Panc1 (cell line): ENCODE measurements around the gene GCK. TPM values are rescaled to one million over a fixed set of nuclear protein-coding genes. Genes with fewer than 3 reads are reported as not detected.

Experiments
- ATAC-seq: fragments of 200-7000 bp; cut with Tn5 transposase; 2 replicates; pipeline ENCODE4 v1.9.1; 2020; ENCODE audit warnings: mild to moderate bottlenecking, moderate library complexity
- BruUV-seq: library from RNA; stranded (reverse); fragments of 400-500 nt; replicated peaks from 2 replicates; lab custom pipeline; 2021; lab: Mats Ljungman, UMichigan
- CTCF ChIA-PET: fragments of 300-600 bp; sonication (Branson Sonifier 250); formaldehyde crosslinking; loops from one replicate; lab custom pipeline; 2022; ENCODE audit warnings: antibody characterized with exemption; lab: Charles Lee
- POLR2A ChIA-PET: fragments of 300-600 bp; sonication (Branson Sonifier 250); formaldehyde crosslinking; loops from one replicate; lab custom pipeline; 2022; ENCODE audit warnings: antibody characterized with exemption; lab: Charles Lee
- DNase-seq: peaks from one replicate; pipeline ENCODE4 v3.0.0-alpha.2; 2010; ENCODE audit warnings: low read depth, low spot score
- H3K27ac ChIP-seq: 2 replicates; pipeline ENCODE4 v1.5.1; 2011; ENCODE audit warnings: mild to moderate bottlenecking, low read length, inconsistent platforms
- H3K27me3 ChIP-seq: fragments of 200-500 bp; sonication (Bioruptor generic); 2 replicates; pipeline ENCODE4 v1.6.0; 2014; ENCODE audit warnings: low read length, inconsistent platforms; ENCODE audit not compliant: control insufficient read depth, insufficient read depth
- H3K36me3 ChIP-seq: fragments of 200-500 bp; sonication (Bioruptor generic); 2 replicates; pipeline ENCODE4 v1.5.1; 2014; ENCODE audit warnings: inconsistent platforms, mild to moderate bottlenecking, low read length, moderate library complexity; ENCODE audit not compliant: control insufficient read depth, insufficient read depth
- H3K4me1 ChIP-seq: 2 replicates; pipeline ENCODE4 v1.5.1; 2011; ENCODE audit warnings: inconsistent platforms, mild to moderate bottlenecking, low read length, moderate library complexity; ENCODE audit not compliant: control insufficient read depth, insufficient read depth
- H3K4me3 ChIP-seq, 2 experiments: 2 replicates each; pipeline ENCODE4 v1.5.1; 2011 to 2012; ENCODE audit warnings: low read depth in 2 of 2, low read length in 2 of 2, mild to moderate bottlenecking in 2 of 2, inconsistent platforms in 1 of 2, moderate library complexity in 1 of 2
- H3K9me3 ChIP-seq: fragments of 200-500 bp; sonication (Bioruptor generic); 2 replicates; pipeline ENCODE4 v1.5.1; 2014; ENCODE audit warnings: low read depth, mild to moderate bottlenecking, inconsistent platforms, low read length, moderate library complexity; ENCODE audit not compliant: control insufficient read depth, insufficient read depth
- POLR2AphosphoS5 ChIP-seq: IDR thresholded peaks from 2 replicates; pipeline ENCODE4 v1.6.1; 2012; ENCODE audit warnings: mild to moderate bottlenecking, low read depth, low read length, moderate library complexity
- SIN3A ChIP-seq: IDR thresholded peaks from 2 replicates; pipeline ENCODE4 v1.6.1; 2012; ENCODE audit warnings: low read depth, mild to moderate bottlenecking, low read length, moderate library complexity, borderline replicate concordance; ENCODE audit not compliant: insufficient read depth
- TCF7L2 ChIP-seq: IDR thresholded peaks from 2 replicates; pipeline ENCODE4 v1.6.1; 2011; ENCODE audit warnings: mild to moderate bottlenecking, low read depth, low read length, inconsistent platforms
- in situ Hi-C: cut with HindIII; loops from 2 replicates; pipeline ENCODE4 v1.10.0; 2016; ENCODE audit warnings: low sequenced_read_pairs, low pct_unique_long_range_greater_than_20kb
- intact Hi-C: fragments of 100-400 bp; cut with micrococcal nuclease; formaldehyde crosslinking; loops from one replicate; pipeline ENCODE4 v1.10.0; 2022; ENCODE audit not compliant: unreplicated experiment
- total RNA-seq: library from RNA; stranded (reverse); gene quantifications from one replicate; pipeline ENCODE4 v1.2.1, GENCODE V29; 2021; ENCODE audit not compliant: unreplicated experiment
- TF ChIP-seq, protein P1 (sequence below): fragments of 450-650 bp; IDR thresholded peaks from 2 replicates; pipeline ENCODE4 v1.5.1; 2017; ENCODE audit warnings: mild to moderate bottlenecking
- TF ChIP-seq, protein P2 (sequence below), 2 experiments: IDR thresholded peaks; 2 replicates each; pipeline ENCODE4 v1.6.1; 2011 to 2012; ENCODE audit warnings: low read depth in 2 of 2, control low read depth in 1 of 2, low read length in 1 of 2, mild to moderate bottlenecking in 1 of 2, moderate library complexity in 1 of 2; ENCODE audit not compliant: insufficient read depth in 1 of 2

Gene GCK
- total RNA-seq, 1 experiment from 2014 or later: 0.36 TPM

DNA sequence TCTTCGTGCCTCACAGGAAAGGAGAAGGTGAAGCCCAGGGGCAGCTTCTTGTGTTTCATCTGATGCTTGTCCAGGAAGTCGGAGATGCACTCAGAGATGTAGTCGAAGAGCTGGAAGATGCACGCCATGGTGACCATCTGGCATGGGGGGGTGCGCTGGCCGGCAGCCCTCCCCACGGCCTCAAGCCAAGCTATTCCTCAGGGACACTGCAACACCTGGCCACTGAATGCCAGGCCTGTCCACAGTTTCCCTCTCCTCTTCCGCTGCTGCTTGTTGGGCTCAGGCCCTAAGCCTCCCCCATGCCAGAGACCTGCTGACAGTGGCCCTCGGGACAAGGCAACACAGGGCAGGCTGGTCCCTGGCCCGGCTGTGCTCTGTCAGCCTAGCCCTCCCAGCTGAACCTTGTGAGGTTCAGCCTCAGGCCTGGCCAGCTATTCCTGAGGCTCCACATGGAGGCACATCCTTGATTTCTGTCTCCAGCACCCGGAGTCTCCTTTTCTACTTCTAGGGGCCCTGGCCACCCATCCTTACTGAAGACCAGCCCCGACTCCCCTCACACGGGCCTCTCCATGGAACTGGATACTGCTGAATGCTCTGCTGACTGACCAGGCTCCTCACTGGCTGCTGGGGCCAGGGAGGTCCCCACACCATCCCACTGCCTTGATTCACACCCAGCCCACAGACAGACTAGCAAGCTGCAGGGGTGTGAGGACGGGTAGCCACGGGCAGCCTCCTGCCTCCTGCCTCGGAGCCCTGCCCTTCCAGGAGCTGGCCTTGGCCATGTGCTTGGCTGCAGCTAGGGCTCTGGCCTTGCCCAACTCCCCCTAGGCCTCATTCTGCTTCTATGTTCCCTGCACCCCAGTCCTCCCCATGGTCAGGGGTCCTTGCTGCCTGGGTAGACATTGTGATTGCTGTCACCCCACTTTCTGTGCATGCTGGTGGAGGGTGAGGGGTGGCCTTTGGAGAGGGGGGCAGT, 38.0 kb downstream of the GCK start:
- ChIA-PET POLR2A (no interaction called here), CTCF (no interaction called here)
- Histone ChIP-seq H3K4me3 (no peak overlapping the region), H3K27ac (no peak overlapping the region), H3K36me3 (no peaks in the 10 kb centered on the region), H3K4me1 (no peaks in the 10 kb centered on the region), H3K9me3 (no peaks in the 10 kb centered on the region), H3K27me3 (no peaks in the 10 kb centered on the region)
- intact Hi-C loops: no loop called here
- ATAC-seq (no peak), DNase-seq (no peak)
- in situ Hi-C loops: no loop called here
- TF ChIP-seq SIN3A (no peak), TCF7L2 (no peak)
- no TSS peak for BruUV-seq

DNA sequence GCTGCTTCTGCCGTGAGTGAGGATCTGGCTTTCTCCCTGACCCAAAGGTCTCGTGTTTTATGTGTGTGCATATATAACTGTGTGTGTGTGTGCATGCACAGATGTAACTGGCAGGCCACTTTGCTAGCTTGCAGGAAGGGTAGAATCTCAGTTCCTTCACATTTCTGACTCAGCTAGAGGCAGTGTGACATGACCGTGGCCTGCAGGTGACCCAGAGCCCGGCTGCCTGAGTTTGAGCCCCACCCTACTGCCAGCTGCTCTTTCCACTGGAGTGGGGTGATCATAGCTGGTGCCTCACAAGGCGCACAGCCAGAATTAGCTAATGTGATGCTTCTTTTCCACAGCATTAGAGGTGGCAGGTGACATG, 38.8 kb downstream of the GCK start:
- CTCF ChIA-PET: no interaction called here
- H3K9me3 ChIP-seq: no peaks in the 10 kb centered on the region
- intact Hi-C loops (no loop called here), in situ Hi-C loops (no loop called here)
- H3K4me3 ChIP-seq: no peak overlapping the region
- BruUV-seq: no TSS peak
- POLR2A ChIA-PET: no interaction called here
- no peak overlapping the region for H3K27ac ChIP-seq
- DNase-seq: no peak
- ATAC-seq: no peak
- no peaks in the 10 kb centered on the region for H3K27me3 ChIP-seq
- TF ChIP-seq, protein P1, sequence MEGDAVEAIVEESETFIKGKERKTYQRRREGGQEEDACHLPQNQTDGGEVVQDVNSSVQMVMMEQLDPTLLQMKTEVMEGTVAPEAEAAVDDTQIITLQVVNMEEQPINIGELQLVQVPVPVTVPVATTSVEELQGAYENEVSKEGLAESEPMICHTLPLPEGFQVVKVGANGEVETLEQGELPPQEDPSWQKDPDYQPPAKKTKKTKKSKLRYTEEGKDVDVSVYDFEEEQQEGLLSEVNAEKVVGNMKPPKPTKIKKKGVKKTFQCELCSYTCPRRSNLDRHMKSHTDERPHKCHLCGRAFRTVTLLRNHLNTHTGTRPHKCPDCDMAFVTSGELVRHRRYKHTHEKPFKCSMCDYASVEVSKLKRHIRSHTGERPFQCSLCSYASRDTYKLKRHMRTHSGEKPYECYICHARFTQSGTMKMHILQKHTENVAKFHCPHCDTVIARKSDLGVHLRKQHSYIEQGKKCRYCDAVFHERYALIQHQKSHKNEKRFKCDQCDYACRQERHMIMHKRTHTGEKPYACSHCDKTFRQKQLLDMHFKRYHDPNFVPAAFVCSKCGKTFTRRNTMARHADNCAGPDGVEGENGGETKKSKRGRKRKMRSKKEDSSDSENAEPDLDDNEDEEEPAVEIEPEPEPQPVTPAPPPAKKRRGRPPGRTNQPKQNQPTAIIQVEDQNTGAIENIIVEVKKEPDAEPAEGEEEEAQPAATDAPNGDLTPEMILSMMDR: no peak
- TF ChIP-seq, protein P2, sequence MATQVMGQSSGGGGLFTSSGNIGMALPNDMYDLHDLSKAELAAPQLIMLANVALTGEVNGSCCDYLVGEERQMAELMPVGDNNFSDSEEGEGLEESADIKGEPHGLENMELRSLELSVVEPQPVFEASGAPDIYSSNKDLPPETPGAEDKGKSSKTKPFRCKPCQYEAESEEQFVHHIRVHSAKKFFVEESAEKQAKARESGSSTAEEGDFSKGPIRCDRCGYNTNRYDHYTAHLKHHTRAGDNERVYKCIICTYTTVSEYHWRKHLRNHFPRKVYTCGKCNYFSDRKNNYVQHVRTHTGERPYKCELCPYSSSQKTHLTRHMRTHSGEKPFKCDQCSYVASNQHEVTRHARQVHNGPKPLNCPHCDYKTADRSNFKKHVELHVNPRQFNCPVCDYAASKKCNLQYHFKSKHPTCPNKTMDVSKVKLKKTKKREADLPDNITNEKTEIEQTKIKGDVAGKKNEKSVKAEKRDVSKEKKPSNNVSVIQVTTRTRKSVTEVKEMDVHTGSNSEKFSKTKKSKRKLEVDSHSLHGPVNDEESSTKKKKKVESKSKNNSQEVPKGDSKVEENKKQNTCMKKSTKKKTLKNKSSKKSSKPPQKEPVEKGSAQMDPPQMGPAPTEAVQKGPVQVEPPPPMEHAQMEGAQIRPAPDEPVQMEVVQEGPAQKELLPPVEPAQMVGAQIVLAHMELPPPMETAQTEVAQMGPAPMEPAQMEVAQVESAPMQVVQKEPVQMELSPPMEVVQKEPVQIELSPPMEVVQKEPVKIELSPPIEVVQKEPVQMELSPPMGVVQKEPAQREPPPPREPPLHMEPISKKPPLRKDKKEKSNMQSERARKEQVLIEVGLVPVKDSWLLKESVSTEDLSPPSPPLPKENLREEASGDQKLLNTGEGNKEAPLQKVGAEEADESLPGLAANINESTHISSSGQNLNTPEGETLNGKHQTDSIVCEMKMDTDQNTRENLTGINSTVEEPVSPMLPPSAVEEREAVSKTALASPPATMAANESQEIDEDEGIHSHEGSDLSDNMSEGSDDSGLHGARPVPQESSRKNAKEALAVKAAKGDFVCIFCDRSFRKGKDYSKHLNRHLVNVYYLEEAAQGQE (IDR thresholded peaks at IDR 0.05; ENCODE audit: insufficient read depth in 1 of 2, low read depth in 2 of 2, low read length in 1 of 2): no peak
- TF ChIP-seq SIN3A: no peak
- no peak for TF ChIP-seq POLR2AphosphoS5
- no peak for TF ChIP-seq TCF7L2
- H3K4me1 ChIP-seq: no peaks in the 10 kb centered on the region
- no peaks in the 10 kb centered on the region for H3K36me3 ChIP-seq
